Retinal pigment epithelial cell (primary cell): ENCODE results near the gene CRKL.
"Not testable (repeated sequence)": the region's sequence is repeated elsewhere in the genome, so short reads cannot be mapped to it uniquely, and the experiment has no call there.

Experiments used
- DNase-seq: peaks from one replicate; pipeline ENCODE4 v3.0.0-alpha.2; 2010; ENCODE audit warnings: low read depth
- H3K4me3 ChIP-seq: 2 replicates; pipeline ENCODE4 v1.5.1; 2011; ENCODE audit warnings: mild to moderate bottlenecking, low read length, control low read depth, moderate library complexity
- TF ChIP-seq, protein P1 (sequence below): conservative IDR thresholded peaks from 2 replicates; pipeline ENCODE4 v1.5.1; 2011; ENCODE audit warnings: low read depth, low read length, control low read depth, inconsistent platforms

The CRKL gene

DNA sequence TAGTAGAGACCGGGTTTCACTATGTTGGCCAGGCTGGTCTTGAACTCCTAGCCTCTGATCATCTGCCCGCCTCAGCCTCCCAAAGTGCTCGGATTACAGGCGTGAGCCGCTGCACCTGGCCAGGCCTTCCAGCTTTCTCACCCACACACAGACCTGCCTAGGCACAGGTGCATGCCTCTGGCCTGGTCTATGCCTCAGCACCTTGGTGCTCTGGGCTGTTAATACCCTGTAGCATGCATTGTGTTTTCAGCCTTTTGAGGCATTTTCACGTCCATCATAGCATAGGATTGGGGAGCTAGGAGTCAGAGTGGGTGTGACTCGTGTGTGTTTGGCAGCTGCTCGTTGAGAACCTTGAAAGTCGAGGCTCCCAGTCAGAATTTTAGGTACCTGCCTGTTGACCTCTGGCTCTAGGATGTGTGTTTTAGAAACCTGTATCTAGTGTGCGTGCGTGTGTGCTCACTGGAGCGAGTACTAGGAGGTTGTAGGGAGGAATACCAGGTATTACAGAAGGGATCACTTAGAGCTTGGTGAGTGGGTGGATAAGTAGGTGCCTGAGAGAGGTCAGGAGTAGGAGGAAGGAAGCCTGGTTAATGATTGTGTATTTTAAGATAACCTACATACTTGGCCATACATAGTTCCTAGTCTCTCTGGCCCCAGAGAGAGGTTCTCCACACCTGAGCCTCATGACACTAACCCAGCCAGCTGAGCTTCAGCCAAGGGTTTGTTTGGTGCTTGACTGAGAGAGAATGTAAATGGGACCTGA lies 20.0 kb downstream of the CRKL start:
- no peak for DNase-seq
- TF ChIP-seq, protein P1, sequence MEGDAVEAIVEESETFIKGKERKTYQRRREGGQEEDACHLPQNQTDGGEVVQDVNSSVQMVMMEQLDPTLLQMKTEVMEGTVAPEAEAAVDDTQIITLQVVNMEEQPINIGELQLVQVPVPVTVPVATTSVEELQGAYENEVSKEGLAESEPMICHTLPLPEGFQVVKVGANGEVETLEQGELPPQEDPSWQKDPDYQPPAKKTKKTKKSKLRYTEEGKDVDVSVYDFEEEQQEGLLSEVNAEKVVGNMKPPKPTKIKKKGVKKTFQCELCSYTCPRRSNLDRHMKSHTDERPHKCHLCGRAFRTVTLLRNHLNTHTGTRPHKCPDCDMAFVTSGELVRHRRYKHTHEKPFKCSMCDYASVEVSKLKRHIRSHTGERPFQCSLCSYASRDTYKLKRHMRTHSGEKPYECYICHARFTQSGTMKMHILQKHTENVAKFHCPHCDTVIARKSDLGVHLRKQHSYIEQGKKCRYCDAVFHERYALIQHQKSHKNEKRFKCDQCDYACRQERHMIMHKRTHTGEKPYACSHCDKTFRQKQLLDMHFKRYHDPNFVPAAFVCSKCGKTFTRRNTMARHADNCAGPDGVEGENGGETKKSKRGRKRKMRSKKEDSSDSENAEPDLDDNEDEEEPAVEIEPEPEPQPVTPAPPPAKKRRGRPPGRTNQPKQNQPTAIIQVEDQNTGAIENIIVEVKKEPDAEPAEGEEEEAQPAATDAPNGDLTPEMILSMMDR, result no peak
- no peak overlapping the region for H3K4me3 ChIP-seq

DNA sequence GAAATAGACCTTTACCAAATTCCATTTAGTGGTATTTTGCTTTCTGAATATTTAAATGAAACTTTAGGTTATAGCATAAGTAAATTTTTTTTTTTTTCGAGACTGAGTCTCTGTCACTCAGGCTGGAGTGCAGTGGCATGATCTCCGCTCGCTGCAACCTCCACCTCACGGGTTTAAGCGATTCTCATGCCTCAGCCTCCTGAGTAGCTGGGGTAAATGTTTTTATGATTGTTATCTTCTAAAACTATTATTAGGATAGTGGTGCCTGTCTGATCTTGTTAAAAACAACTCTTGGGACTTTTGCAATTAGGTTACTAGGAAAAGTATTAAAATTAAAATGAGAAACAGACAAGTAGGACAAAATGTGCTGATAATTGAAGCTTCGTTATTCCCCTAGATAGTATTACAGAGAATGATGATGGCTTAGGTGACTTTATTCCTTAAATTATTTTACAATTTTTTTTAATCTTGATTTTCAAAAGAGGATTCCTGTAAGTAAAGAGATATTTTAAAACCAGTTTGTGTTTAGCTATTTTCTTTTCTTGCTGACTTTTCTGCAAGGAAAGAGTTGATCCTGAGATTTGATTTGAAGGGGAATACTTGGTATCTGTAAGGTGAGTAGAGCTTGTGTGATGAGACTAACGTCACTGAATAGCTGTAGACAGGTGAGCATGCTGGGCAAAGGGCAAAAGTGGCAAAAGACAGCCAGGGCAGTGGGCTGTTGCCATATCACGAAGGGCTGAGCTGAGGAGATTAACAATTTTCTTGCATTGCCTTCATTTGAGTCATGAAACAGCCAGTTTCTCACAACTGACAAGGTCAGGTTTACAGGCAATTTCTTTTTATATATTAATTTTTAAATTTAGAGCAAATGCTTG lies 20.8 kb downstream of the CRKL start:
- no peak overlapping the region for H3K4me3 ChIP-seq
- no peak for DNase-seq
- TF ChIP-seq, protein P1, result no peak

DNA sequence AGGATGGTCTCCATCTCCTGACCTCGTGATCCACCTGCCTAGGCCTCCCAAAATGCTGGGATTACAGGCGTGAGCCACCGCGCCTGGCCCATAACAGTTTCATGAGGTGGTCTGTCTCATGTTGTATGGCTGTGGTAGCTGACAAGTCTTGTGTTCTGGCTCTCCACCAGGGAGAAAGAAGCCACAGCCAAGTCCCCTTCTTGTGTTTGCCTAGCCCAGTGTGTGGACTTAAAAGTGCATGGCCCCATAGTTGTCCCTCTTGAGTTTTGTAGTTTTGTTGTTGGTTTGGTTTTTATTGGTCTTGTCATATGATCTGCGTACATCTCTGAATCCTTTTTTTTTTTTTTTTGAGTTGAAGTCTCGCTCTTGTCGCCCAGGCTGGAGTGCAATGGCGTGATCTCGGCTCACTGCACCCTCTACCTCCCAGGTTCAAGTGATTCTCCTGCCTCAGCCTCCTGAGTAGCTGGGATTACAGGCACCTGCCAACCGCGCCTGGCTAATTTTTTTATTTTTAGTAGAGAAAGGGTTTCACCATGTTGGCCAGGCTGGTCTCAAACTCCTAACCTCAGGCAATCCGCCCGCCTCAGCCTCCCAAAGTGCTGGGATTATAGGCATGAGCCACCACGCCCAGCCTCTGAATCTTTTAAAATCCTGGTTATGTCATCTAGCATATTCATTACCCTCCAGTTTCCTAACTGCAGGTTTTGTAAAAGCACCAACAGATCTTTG lies 22.4 kb downstream of the CRKL start:
- DNase-seq, H3K4me3 ChIP-seq: not testable (repeated sequence)

DNA sequence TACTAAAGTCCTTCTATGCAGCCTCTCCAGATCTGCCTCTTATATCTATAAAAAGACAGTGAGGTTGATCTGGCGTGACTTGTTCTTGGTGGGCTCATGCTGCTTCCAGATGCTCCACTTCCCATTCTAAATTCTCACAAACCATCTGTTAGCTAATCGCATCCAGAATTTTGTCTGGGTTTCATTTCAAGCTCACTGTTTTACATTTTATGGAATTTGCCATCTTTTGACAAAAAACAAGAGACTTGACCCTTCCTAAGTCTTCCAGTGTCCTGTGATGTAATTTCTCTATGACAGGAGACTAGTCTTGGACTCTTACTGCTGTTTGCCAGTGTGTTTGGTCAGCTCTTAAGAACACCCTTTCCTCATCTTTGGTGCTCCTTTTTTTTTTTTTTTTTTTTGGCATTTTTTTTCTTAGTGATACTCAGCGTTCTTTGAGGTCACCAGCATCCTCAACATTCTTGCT lies 23.0 kb downstream of the CRKL start:
- H3K4me3 ChIP-seq, result no peak overlapping the region
- no peak for DNase-seq
- TF ChIP-seq, protein P1, result no peak

DNA sequence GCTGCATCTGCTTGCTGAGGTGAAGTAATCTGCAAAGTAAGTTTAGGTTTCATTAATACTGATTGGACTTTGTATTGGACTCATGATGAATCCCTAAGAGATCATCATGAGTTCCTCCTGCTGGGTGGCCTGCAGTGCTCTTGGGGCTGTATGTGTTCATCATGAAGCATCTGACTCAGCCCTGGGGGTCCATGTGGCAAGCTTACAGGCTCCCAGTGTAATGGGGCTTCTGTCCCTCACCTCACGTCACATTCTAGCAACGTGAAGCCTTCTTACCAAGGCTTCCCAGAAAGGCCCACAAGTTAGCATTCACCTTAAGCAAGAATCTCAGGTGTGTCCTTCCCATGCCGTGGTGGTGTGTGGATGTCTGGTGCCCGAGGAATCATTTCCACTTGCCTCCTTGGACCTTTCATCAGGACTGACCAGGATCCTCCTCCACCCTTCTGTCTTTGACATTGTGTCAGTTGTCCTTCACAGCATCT lies 23.7 kb downstream of the CRKL start:
- DNase-seq, result no peak
- TF ChIP-seq, protein P1, result no peak
- H3K4me3 ChIP-seq, result no peak overlapping the region

DNA sequence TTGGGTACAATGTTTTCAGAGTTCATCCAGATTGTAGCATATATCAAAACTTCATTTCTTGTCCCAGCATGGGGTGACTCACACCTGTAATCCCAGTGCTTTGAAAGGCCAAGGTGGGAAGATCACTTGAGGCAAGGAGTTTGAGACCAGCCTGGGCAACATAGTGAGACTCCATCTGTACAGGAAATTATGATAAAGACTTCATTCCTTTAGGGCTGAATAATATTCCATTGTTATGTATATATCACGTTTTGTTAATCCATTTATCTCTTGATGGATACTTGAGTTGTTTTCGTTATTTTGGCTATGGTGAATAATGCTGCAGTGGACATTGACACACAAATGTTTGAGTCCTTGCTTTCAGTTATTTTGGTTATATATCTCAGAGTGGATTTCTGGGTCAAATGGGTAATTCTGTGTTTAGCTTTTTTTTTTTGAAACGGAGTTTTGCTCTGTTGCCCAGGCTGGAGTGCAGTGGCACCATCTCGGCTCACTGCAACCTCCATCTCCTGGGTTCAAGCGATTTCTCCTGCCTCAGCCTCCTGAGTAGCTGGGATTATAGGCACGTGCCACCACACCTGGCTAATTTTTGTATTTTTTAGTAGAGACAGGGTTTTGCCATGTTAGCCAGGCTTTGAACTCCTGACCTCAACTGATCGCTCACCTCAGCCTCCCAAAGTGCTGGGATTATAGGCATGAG lies 25.1 kb downstream of the CRKL start:
- DNase-seq, H3K4me3 ChIP-seq: not testable (repeated sequence)

DNA sequence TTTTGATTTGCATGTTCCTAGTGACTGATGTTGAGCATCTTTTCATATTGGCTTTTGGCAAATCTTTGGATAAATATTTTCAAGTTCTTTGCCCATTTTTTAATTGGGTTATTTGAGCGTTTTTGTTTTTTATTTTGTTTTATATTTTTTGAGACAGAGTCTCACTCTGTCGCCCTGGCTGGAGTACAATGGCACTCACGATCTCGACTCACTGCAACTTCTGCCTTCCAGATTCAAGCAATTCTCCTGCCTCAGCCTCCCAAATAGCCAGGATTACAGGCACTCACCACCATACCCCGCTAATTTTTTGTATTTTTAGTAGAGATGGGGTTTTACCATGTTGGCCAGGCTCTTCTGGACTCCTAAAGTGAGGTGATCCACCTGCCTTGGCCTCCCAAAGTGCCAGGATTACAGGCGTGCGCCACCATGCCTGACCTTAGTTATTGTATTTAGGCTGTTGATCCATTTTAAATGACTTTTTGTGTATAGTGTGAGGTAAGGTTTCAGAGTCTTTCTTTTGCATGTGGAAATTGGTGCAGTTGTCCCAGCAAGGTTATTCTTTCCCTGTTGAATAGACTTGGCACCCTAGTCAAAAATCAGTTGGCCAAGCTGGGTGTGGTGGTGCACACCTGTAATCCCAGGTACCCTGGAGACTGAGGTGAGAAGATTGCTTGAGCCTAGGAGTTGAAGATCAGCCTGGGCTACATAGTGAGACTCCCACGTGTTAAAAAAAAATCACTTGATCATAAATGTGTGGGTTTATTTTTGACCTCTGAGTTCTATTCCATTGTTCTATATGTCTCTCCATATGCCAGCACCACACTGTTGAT lies 26.1 kb downstream of the CRKL start:
- TF ChIP-seq, protein P1, result no peak
- no peak for DNase-seq
- H3K4me3 ChIP-seq, result no peak overlapping the region
